OCI-LY1 (cell line): Measurements from ENCODE around the gene R3HDM1.

Experiments used
- CTCF ChIP-seq: fragments of 200-600 bp; sonication (generic), shearing (Covaris generic); IDR thresholded peaks from 2 replicates; pipeline ENCODE4 v1.5.1; 2017; ENCODE audit warnings: mild to moderate bottlenecking, antibody characterized with exemption, low read length, moderate library complexity, mixed read lengths
- EZH2 ChIP-seq: fragments of 200-600 bp; sonication (generic), shearing (Covaris generic); IDR thresholded peaks from 2 replicates; pipeline ENCODE4 v1.8.0; 2017; ENCODE audit warnings: borderline replicate concordance, mixed run types, mild to moderate bottlenecking, antibody characterized with exemption, low read length, moderate library complexity, mixed read lengths

- TF ChIP-seq EZH2, result no peak
- no peak for TF ChIP-seq CTCF
These were observed 208.9 kb downstream of the R3HDM1 start for GRCh38 chr2:135740206-135740605.
